Measurements from ENCODE around the gene BICDL1.

DNA sequence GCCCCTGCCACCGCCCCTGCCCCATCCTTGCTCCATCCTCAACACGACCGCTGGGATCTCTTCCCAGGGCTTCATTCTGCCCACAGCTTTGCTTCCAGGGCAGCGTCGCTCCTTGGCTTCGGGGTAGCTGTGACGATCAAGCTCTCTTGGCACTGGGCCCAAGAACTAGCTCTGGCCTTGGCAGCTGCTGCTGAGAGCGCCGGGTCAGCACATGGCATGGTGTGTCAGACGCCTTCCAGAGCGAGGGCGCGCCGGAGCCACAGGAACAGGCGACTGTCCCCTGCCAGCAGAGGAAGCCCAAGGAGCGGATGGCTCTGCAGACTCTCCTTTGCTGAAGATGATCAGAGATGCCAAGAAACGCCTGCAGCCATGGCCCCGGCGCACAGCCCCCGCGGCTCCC is 111.6 kb downstream of the BICDL1 start:
- TF ChIP-seq, protein P1, sequence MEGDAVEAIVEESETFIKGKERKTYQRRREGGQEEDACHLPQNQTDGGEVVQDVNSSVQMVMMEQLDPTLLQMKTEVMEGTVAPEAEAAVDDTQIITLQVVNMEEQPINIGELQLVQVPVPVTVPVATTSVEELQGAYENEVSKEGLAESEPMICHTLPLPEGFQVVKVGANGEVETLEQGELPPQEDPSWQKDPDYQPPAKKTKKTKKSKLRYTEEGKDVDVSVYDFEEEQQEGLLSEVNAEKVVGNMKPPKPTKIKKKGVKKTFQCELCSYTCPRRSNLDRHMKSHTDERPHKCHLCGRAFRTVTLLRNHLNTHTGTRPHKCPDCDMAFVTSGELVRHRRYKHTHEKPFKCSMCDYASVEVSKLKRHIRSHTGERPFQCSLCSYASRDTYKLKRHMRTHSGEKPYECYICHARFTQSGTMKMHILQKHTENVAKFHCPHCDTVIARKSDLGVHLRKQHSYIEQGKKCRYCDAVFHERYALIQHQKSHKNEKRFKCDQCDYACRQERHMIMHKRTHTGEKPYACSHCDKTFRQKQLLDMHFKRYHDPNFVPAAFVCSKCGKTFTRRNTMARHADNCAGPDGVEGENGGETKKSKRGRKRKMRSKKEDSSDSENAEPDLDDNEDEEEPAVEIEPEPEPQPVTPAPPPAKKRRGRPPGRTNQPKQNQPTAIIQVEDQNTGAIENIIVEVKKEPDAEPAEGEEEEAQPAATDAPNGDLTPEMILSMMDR (IDR thresholded peaks at IDR 0.05): no peak
- TF ChIP-seq POLR2A (IDR thresholded peaks at IDR 0.05): no peak

All from testis (tissue), 2 donors.